Calu3 (cell line): ENCODE data around the gene CSKMT. TPM values are rescaled to one million over a fixed set of nuclear protein-coding genes. Genes with fewer than 3 reads are reported as not detected.

Experiments
- BruUV-seq: library from RNA; stranded (reverse); fragments of 400-500 nt; replicated peaks from 2 replicates; lab custom pipeline; 2021; lab: Mats Ljungman, UMichigan
- CTCF ChIA-PET: fragments of 300-600 bp; sonication (Branson Sonifier 250); formaldehyde crosslinking; loops from one replicate; lab custom pipeline; 2022; ENCODE audit warnings: antibody characterized with exemption; lab: Charles Lee
- DNase-seq: peaks from one replicate; pipeline ENCODE4 v3.0.0; 2022
- H3K27ac Mint-ChIP-seq: one replicate; pipeline ENCODE4 v1.8.0; 2022; ENCODE audit warnings: mixed read lengths; ENCODE audit not compliant: unreplicated experiment
- H3K27me3 Mint-ChIP-seq: one replicate; pipeline ENCODE4 v1.8.0; 2022; ENCODE audit warnings: mixed read lengths; ENCODE audit not compliant: unreplicated experiment
- H3K36me3 Mint-ChIP-seq: one replicate; pipeline ENCODE4 v1.8.0; 2022; ENCODE audit warnings: mild to moderate bottlenecking, moderate library complexity, mixed read lengths; ENCODE audit not compliant: insufficient read depth, unreplicated experiment
- H3K4me1 Mint-ChIP-seq: one replicate; pipeline ENCODE4 v1.8.0; 2022; ENCODE audit warnings: mild to moderate bottlenecking, low read depth, mixed read lengths; ENCODE audit not compliant: unreplicated experiment
- H3K4me3 Mint-ChIP-seq: one replicate; pipeline ENCODE4 v1.8.0; 2022; ENCODE audit warnings: mild to moderate bottlenecking, low read depth, moderate library complexity, mixed read lengths; ENCODE audit not compliant: unreplicated experiment
- H3K9me3 Mint-ChIP-seq: one replicate; pipeline ENCODE4 v1.8.0; 2022; ENCODE audit warnings: low read depth, mixed read lengths; ENCODE audit not compliant: unreplicated experiment
- CTCF ChIP-seq: fragments of 200-600 bp; IDR thresholded peaks from one replicate; pipeline ENCODE4 v1.8.0; 2022; ENCODE audit warnings: antibody characterized with exemption; ENCODE audit not compliant: unreplicated experiment
- intact Hi-C: fragments of 100-400 bp; cut with micrococcal nuclease; formaldehyde crosslinking; loops from one replicate; pipeline ENCODE4 v1.10.0; 2022; ENCODE audit not compliant: unreplicated experiment
- total RNA-seq: library from RNA; stranded (reverse); gene quantifications from 2 replicates; pipeline ENCODE4 v1.2.3, GENCODE V29; 2022

The CSKMT gene
- total RNA-seq, 1 experiment from 2014 or later = 17.7 TPM

- no peaks in the 10 kb centered on the region for H3K27me3 Mint-ChIP-seq
- CTCF ChIA-PET = no interaction called here
- no peaks in the 10 kb centered on the region for H3K9me3 Mint-ChIP-seq
- no peak overlapping the region for H3K27ac Mint-ChIP-seq
- DNase-seq = no peak
- BruUV-seq = no TSS peak
- peaks cover 78% of the 10 kb centered on the region for H3K36me3 Mint-ChIP-seq
- TF ChIP-seq CTCF = no peak
- intact Hi-C loops = no loop called here
- peak overlapping the region; percentile 86 for H3K4me3 Mint-ChIP-seq
- peaks cover 24% of the 10 kb centered on the region for H3K4me1 Mint-ChIP-seq
Measured at GRCh38 chr11:62676698-62677097, 11.6 kb downstream of the CSKMT start.

GRCh38 chr11:62677156-62677555 is 12.0 kb downstream of the CSKMT start:
- DNase-seq = no peak
- H3K4me1 Mint-ChIP-seq = peaks cover 24% of the 10 kb centered on the region
- CTCF ChIA-PET = no interaction called here
- intact Hi-C loops = no loop called here
- peaks cover 73% of the 10 kb centered on the region for H3K36me3 Mint-ChIP-seq
- peak overlapping the region; percentile 86 for H3K4me3 Mint-ChIP-seq
- H3K27me3 Mint-ChIP-seq = no peaks in the 10 kb centered on the region
- H3K9me3 Mint-ChIP-seq = no peaks in the 10 kb centered on the region
- no TSS peak for BruUV-seq
- no peak for TF ChIP-seq CTCF
- no peak overlapping the region for H3K27ac Mint-ChIP-seq

- Mint-ChIP-seq H3K9me3 (no peaks in the 10 kb centered on the region), H3K4me1 (peaks cover 24% of the 10 kb centered on the region), H3K27me3 (no peaks in the 10 kb centered on the region), H3K4me3 (peak overlapping the region; percentile 86), H3K36me3 (peaks cover 67% of the 10 kb centered on the region), H3K27ac (peak overlapping the region; percentile 17)
- intact Hi-C loops = no loop called here
- no peak for DNase-seq
- BruUV-seq = no TSS peak
- TF ChIP-seq CTCF = no peak
- CTCF ChIA-PET = no interaction called here
Measured at GRCh38 chr11:62677714-62678113, 12.6 kb downstream of the CSKMT start.

- DNase-seq = no peak
- no peak for TF ChIP-seq CTCF
Measured at GRCh38 chr11:62678433-62678769, 13.3 kb downstream of the CSKMT start.

More at GRCh38 chr11:62678433-62678769, 13.3 kb downstream of the CSKMT start:
- H3K27ac Mint-ChIP-seq = peak overlapping the region; percentile 84
- peaks cover 61% of the 10 kb centered on the region for H3K36me3 Mint-ChIP-seq
- peak overlapping the region; percentile 86 for H3K4me3 Mint-ChIP-seq
- intact Hi-C loops = no loop called here
- peaks cover 24% of the 10 kb centered on the region for H3K4me1 Mint-ChIP-seq
- no TSS peak for BruUV-seq
- CTCF ChIA-PET = no interaction called here
- H3K9me3 Mint-ChIP-seq = no peaks in the 10 kb centered on the region
- no peaks in the 10 kb centered on the region for H3K27me3 Mint-ChIP-seq
